GM21576 (cell line): ENCODE results near the gene ARL4C.
"Not testable (repeated sequence)": the region's sequence is repeated elsewhere in the genome, so short reads cannot be mapped to it uniquely, and the experiment has no call there.

Source experiments
- ATAC-seq: cut with Tn5 transposase; IDR thresholded peaks from one replicate; pipeline ENCODE4 v1.9.1; 2021; ENCODE audit warnings: mild to moderate bottlenecking, moderate library complexity; ENCODE audit not compliant: unreplicated experiment

ARL4C gene

DNA sequence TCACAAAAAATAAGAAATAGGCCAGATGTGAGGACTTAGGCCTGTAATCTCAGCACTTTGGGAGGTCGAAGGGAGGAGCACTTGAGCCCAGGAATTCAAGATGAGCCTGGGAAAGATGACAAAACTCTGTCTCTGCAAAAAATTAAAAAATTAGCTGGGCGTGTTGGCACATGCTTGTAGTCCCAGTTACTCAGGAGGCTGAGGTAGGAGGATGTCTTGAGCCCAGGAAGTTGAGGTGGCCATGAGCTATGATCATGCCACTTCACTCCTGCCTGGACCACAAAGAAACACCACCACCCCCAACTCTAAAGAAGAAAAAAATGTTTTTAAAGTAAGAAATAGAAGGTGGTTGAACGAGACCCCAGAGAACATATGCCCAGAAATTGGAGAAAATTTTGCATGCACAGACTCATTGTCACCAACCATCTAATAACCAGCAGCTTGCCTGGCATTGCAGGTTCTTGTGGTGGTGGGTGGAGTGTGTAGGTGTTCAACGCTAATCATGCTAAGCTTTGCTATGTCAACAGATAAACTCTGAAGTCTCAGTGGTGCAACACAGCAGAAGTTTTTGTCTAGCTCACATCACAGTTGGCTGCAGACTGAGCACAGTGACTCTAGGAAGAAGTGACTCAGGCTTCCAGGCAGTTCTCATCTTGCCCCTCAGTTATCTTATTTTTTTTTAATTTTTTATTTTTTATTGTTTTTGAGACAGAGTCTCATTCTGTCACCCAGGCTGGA lies 18.6 kb downstream of the ARL4C start:
- ATAC-seq: no peak

DNA sequence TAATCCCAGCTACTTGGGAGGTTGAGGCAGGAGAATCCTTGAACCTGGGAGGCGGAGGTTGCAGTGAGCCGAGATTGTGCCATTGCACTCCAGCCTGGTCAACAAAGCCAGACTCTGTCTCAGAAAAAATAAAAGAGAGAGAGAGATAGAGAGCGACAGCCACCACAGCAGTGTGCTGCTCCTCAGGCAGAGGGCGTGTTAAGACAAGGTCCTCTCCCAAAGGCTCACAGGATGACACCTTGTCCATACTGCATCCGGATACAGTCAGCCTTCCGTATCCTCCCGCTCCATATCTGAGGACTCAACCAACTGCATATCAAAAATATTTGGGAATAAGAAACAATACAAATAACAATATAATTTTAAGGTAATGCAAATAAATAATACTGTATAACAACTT lies 20.1 kb downstream of the ARL4C start:
- no peak for ATAC-seq

- ATAC-seq: no peak
Observed at GRCh38 chr2:234474654-234475053, 22.2 kb downstream of the ARL4C start.

DNA sequence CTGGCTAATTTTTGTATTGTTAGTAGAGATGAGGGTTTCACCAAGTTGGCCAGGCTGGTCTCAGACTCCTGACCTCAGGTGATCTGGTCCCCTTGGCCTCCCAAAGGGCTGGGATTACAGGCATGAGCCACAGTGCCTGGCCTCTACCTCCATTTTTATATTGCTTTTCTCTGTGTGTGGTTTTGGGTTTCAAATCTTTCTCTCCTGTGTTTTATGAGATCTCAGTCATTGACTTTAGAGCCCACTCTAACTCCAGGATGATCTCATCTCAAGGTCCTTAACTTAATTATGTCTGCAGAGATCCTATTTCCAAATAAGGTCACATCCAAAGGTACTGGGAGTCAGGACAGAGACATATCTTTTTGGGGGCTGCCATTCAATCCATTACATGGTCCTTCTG lies 24.7 kb downstream of the ARL4C start:
- no peak for ATAC-seq

DNA sequence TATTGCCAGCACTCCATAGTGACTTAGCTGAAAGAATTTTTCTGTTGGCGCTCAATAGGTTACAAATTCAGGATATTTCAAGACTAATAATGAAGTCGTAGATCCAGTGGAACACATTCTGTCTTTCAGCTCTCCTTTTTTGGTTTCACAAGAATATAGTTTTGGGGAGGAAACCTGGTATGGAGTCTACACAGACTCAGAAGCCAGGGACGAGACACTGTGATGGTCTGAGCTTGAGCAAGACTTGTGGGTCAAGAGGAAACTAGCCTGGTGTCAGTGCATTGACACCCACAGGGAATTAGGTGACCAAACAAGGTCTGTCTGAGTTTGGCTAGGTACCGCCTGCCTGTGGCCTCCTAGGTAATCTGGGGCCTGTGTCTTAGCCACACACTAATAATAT lies 26.9 kb downstream of the ARL4C start:
- ATAC-seq: no peak

- ATAC-seq: no peak
Observed at GRCh38 chr2:234469251-234469845, 27.5 kb downstream of the ARL4C start.

DNA sequence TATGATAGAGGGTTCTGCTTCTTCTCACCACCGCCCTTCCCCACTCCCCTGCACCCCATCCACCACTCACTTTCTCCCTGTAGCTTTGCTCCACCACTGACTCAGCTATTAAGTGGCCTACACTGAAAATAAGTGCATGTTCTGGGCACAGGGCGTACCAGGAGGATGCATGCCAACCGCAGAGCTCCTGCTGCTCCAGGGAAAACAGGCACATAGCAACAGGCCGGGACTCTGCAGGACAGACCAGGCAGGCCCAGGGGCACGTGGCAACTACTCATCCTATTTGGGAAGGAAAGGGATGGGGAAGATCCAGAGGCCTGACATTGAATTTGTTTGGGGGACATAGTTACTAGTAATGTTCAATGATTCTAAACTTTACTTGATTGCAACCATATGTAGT lies 28.4 kb downstream of the ARL4C start:
- ATAC-seq: no peak

GRCh38 chr2:234467289-234467688 lies 29.6 kb downstream of the ARL4C start:
- no peak for ATAC-seq

DNA sequence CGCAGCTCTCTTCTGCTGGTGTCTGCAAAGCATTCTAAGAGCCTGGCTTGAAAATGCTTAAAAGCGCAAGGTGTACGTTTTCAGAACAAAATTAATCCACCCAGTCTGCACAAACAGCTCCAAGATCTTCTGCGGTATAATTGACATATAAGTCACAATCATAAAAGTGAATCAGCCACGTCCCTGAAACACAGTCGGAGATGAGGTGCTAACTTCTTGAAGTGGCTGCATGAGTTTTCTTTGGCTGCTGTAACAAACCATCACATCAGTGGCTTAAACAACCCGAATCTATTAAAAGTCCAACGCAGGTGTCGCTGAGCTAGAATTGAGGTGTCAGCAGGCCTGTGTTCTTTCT lies 32.6 kb downstream of the ARL4C start:
- ATAC-seq: no peak

DNA sequence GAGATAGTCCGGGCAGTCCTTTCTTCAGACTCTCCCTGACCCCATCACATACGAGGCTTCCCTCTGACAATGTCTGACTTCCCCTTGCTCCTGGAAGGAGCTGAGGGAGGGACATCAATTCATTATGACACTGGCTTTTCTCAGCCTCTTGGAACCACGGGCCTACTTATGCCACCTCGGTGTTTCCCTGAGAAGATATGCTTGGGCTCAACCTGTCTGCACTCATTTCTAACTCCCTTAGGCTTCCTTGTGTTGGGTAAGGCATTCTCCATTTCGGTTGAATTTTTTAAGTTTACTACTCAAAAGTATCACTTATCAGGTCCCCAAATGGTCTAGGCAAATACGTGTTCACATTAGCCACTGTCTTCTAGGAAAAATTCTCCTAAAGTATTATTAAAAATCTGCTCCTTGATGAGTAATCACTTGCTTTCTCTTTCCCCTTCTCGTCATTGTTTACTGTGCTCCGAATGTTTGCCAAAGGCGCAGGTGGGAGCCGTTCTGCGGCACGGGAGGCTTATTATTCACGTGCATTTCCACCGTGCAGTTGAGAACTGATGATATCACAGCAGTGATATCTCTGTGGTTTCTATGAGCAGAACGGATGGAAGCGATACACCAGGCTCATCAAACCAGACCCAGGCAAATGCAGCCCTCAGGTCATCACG lies 33.1 kb downstream of the ARL4C start:
- ATAC-seq: no peak

GRCh38 chr2:234462218-234462992 lies 34.5 kb downstream of the ARL4C start:
- no peak for ATAC-seq

DNA sequence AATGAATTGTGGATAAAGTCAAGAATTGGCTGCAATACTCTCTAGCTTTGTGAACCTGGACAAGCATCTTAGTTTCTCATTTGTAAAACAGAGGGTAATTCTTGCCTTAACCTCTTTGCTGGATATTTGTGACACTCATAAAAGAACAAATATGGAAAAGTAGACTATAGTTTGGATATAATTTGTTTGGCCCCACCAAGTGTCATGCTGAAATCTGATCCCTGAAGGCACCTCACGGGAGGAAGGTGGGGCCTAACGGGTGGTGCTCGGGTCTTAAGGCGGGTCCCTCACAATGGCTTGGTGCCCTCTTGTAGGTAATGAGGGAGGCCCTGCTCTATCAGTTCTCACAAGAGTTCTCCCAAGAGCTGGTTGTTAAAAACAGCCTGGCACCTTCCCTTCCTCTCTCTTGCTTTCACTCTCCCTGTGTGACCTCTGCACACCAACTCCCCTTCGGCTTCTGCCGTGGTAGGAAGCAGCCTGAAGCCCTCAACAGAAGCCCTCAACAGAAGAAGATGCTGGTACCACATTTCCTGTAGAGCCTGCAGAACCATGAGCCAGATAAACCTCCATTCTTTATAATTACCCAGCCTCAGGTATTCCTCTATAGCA lies 37.4 kb downstream of the ARL4C start:
- no peak for ATAC-seq

DNA sequence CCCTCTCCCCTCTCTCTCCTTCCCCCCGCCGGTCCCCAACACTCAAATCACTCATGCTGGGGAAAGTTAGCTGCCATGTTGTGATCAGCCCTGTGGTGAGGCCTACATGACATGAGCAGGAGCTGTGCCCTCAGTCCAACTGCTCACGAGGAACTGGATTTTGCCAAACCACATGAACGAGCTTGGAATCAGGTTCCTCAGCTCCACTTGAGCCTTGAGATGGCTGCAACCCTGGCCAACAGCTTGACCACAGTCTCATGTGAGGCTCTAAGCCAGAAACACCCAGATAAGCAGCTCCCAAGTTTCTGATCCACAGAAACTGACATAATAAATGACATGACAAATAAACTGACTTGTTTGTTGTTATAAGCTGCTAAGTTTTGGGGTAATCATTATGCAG lies 38.4 kb downstream of the ARL4C start:
- ATAC-seq: no peak

- ATAC-seq: no peak
Observed at GRCh38 chr2:234457421-234457820, 39.5 kb downstream of the ARL4C start.

GRCh38 chr2:234455246-234455645 lies 41.6 kb downstream of the ARL4C start:
- not testable (repeated sequence) for ATAC-seq

GRCh38 chr2:234454433-234454832 lies 42.4 kb downstream of the ARL4C start:
- ATAC-seq: no peak

DNA sequence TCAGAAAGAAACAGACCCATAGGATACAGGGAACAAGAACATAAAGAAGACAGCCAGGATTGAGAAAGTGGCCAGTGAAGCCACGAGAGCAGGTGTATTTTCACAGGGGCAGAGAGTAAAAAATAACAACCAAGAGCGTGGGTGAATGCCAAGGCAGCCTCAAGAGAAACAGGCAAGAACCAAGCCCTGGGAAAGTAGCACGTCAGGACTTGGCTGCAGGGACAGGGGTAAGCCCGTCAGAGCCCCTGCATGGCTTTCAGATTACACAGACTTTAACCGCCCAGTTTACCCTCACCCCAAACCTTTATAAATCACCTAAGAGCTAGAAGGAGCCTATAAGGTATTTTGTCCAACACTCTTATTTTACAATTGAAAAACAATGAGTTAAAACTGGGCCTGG lies 43.7 kb downstream of the ARL4C start:
- ATAC-seq: no peak

GRCh38 chr2:234451852-234452625 lies 44.8 kb downstream of the ARL4C start:
- ATAC-seq: no peak

DNA sequence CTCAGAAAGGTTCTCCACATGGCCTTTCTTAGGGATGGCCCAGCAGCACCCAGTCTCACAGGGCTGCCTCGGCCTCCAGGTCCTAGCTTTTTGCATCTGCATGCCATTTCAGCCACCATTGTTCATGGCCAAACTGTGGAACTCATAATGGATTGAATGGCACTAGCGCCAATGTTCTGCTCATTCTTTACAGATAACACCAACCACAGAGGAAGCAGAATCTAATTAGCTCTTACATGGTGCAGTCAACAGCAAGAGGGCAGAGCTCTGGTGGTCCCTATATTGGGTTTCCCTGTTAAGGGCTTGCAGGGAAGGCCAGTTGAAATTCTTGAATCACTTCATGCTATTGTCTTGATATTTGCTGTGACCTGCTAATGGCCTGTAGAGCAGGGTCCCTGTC lies 45.6 kb downstream of the ARL4C start:
- ATAC-seq: no peak

DNA sequence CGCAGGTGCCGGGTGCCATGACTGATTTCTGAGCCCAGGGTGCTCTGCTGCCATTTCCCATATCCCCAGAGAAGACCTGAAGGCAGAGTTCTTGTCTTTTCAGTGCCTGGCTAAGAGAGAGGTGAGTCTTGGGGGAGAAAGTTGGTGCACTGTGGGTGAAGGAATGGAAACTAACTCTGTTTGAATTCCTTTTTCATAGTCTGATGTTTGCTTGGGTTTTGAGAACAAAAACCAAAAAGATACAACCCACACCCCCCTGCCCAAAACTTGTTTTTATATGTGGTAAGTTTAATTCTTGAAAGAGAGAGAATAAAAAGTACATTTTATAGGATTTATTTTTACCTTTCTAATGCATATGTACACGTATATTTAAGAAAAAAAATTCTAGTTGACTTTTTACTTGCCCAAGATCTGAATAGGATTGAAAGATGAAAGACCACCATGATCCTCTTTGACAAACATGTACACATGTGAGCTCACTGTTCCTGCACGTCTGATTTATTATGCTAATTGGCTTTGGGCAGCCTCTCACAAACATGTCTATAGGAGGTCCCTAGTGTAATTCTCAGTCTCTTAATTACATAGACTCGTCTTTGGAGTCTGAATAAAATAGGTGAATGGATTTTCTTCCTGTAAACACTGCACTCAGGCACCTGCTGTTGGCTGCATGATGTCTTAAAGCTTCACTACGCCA lies 46.3 kb downstream of the ARL4C start:
- no peak for ATAC-seq
